Mesothelial cell of epicardium (in vitro differentiated cells): ENCODE results near the gene GRM4. TPM values are rescaled to one million over a fixed set of nuclear protein-coding genes. Genes with fewer than 3 reads are reported as not detected.

Experiments
- DNase-seq, 2 experiments: peaks; one replicate each; pipeline ENCODE4 v3.0.0; 2021; ENCODE audit warnings: low spot score in 2 of 2; ENCODE audit not compliant: unreplicated experiment in 2 of 2
- H3K27ac Mint-ChIP-seq: 2 replicates; pipeline ENCODE4 v1.8.0; 2021; ENCODE audit warnings: mixed read lengths
- H3K27me3 Mint-ChIP-seq: 2 replicates; pipeline ENCODE4 v1.8.0; 2021; ENCODE audit warnings: low read depth, mixed read lengths
- H3K36me3 Mint-ChIP-seq: 2 replicates; pipeline ENCODE4 v1.8.0; 2021; ENCODE audit warnings: mixed read lengths
- H3K4me1 Mint-ChIP-seq: 2 replicates; pipeline ENCODE4 v1.8.0; 2021; ENCODE audit warnings: mixed read lengths
- H3K4me3 Mint-ChIP-seq: 2 replicates; pipeline ENCODE4 v1.8.0; 2021; ENCODE audit warnings: mild to moderate bottlenecking, moderate library complexity, mixed read lengths
- H3K9me3 Mint-ChIP-seq: 2 replicates; pipeline ENCODE4 v1.8.0; 2021; ENCODE audit warnings: mixed read lengths
- CTCF ChIP-seq: fragments of 200-600 bp; sonication (generic); IDR thresholded peaks from one replicate; pipeline ENCODE4 v1.5.0; 2021; ENCODE audit warnings: antibody characterized with exemption; ENCODE audit not compliant: unreplicated experiment
- total RNA-seq: library from RNA; stranded (reverse); gene quantifications from 3 replicates; pipeline ENCODE4 v1.2.1, GENCODE V29; 2021

GRM4 gene
- total RNA-seq, 1 donor from 2014 or later, result 0.22 TPM

DNA sequence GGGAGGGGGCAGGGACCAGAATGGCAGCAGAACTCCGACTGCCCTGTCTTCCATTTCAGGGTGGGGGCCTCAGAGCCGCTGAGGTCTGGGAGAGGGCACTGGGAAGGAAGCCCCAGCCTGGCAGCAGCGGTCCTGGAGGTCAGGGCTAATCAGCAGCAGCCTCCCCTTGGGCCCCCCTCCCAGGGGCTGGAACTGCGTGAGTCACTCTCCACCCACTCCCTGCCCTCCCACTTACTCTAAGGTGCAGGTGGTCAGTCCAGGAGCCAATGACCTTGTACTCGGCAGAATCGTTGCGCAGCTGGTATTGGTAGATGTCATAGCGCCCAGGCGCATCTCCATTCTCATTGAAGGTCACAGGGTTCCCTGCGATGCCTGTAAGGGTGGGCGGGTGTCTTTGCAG, 105.9 kb downstream of the GRM4 start:
- TF ChIP-seq CTCF, result no peak
- no peak overlapping the region for H3K27ac Mint-ChIP-seq
- no peaks in the 10 kb centered on the region for H3K36me3 Mint-ChIP-seq
- no peak overlapping the region for H3K4me3 Mint-ChIP-seq
- no peaks in the 10 kb centered on the region for H3K9me3 Mint-ChIP-seq
- no peak for DNase-seq
- H3K4me1 Mint-ChIP-seq, result no peaks in the 10 kb centered on the region
- H3K27me3 Mint-ChIP-seq, result peaks cover 13% of the 10 kb centered on the region

- Mint-ChIP-seq H3K4me1 (no peaks in the 10 kb centered on the region), H3K4me3 (no peak overlapping the region), H3K36me3 (no peaks in the 10 kb centered on the region), H3K27ac (no peak overlapping the region), H3K9me3 (no peaks in the 10 kb centered on the region), H3K27me3 (peaks cover 24% of the 10 kb centered on the region)
- TF ChIP-seq CTCF, result no peak
- DNase-seq, result no peak
Measured at GRCh38 chr6:34037151-34037550, 108.7 kb downstream of the GRM4 start.

GRCh38 chr6:34036357-34037069, 109.4 kb downstream of the GRM4 start:
- no peaks in the 10 kb centered on the region for H3K4me1 Mint-ChIP-seq
- H3K36me3 Mint-ChIP-seq, result no peaks in the 10 kb centered on the region
- H3K9me3 Mint-ChIP-seq, result no peaks in the 10 kb centered on the region
- H3K27me3 Mint-ChIP-seq, result peaks cover 25% of the 10 kb centered on the region
- H3K4me3 Mint-ChIP-seq, result no peak overlapping the region
- H3K27ac Mint-ChIP-seq, result no peak overlapping the region
- DNase-seq, result no peak
- no peak for TF ChIP-seq CTCF

GRCh38 chr6:34035704-34036356, 110.1 kb downstream of the GRM4 start:
- DNase-seq, result no peak
- no peak for TF ChIP-seq CTCF
- H3K27me3 Mint-ChIP-seq, result peaks cover 25% of the 10 kb centered on the region
- no peak overlapping the region for H3K4me3 Mint-ChIP-seq
- H3K9me3 Mint-ChIP-seq, result no peaks in the 10 kb centered on the region
- H3K36me3 Mint-ChIP-seq, result no peaks in the 10 kb centered on the region
- no peak overlapping the region for H3K27ac Mint-ChIP-seq
- H3K4me1 Mint-ChIP-seq, result no peaks in the 10 kb centered on the region

GRCh38 chr6:34035161-34035560, 110.7 kb downstream of the GRM4 start:
- no peak overlapping the region for H3K4me3 Mint-ChIP-seq
- no peak for DNase-seq
- no peak for TF ChIP-seq CTCF

More at GRCh38 chr6:34035161-34035560, 110.7 kb downstream of the GRM4 start:
- no peaks in the 10 kb centered on the region for H3K4me1 Mint-ChIP-seq
- no peaks in the 10 kb centered on the region for H3K9me3 Mint-ChIP-seq
- no peaks in the 10 kb centered on the region for H3K36me3 Mint-ChIP-seq
- no peak overlapping the region for H3K27ac Mint-ChIP-seq
- H3K27me3 Mint-ChIP-seq, result peaks cover 25% of the 10 kb centered on the region
